ENCODE measurements around the gene ADCY1. TPM values are rescaled to one million over a fixed set of nuclear protein-coding genes. Genes with fewer than 3 reads are reported as not detected.

ADCY1 gene
- total RNA-seq, 1 donor from 2014 or later = 9.8 TPM

DNA sequence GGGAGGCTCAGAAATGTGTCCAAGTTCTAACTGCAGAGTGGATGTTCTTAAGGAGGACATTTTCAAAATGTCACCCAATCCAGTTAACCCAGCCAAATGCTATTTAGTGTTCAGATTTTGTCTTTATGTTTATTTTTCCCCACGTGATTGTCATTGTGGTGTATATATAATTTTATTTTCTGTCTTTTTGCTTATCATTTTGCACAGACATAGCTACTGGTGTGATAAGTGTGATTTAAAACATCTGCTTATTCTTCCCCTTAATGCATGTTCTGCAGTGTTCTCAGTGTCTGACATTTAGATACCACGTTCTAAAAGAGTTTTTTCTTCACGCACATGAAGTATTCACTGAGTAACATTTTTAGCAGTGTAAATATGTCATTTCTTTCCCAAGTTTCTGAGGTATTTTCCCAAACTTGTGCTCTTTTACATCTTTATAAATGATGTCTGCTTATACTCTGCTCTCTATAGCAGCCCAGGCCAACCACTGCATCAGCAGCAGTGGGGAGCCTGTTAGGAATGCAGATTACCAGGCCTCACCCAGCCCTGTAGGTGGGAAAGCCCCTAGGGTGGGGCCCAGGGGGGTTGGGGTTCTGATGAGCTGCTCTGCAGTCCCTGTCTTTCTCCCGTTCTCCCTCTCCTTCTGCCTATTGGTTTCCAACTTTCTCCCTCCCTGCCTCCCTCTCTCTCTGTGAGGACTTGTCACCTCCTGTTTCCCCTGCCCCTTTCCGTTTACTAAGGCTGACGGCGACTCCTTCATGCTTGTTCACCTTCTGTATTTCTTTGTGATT, 20.8 kb downstream of the ADCY1 start:
- DNase-seq = no peak

DNA sequence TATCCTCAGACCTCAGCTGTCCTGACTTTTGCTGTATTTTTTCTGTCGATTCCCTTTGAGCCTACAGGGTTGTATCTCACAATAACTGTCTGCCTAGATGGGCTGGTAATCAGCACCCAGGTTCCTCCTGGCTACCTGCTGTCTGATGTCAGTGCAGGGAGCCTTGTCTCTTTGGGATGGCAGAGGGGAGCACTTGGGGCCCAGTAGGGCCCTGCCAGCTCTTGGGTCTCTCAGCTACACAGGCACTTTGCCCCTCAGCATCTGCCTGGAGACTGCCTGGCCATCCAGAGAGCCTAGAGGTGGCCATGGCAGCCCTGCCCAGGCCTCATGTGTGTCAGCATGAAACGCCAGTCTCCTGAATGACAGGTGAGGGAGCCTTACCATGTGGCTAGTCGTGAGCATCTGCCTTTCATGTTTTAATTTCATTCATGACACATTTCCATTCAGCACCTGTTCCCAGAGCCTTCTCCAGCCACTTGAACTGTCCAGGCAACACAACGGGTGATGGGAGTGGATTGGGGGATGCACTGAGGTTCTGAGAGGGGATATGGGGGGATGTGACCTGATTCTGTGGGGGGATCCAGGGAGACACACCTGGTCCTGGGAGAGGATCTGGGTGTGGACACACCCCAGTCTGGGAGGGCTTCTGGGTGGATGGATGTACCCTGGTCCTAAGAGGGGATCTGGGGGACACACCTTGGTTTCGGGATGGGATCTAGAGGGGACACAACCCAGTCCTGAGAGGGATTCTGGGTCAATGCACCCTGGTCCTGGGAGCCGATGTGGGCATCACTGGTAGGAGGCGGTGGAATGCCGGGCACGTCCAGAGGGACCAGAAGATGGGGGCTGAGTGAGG, 21.9 kb downstream of the ADCY1 start:
- DNase-seq = no peak

DNA sequence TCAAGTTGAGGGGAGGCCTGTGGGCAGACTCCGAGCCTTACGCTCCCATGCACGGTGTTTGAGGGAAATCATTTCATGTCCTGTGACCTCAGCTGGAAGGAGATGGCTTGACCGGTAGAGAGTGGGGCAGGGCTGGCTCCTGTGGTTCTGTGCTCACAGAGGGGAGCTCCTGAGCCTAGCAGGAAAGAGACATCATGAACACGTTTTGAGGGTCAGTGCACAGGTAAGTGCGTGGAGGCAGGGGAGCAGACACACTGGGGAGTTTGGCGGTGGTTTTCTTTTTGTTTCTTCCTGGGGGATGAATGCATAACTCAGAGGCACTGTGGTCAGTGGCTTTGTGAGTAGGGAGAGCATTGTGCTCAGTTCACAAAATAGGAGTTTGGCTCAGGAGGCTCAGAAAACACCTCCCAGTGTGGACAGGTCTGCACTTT, 22.5 kb downstream of the ADCY1 start:
- DNase-seq = no peak

DNA sequence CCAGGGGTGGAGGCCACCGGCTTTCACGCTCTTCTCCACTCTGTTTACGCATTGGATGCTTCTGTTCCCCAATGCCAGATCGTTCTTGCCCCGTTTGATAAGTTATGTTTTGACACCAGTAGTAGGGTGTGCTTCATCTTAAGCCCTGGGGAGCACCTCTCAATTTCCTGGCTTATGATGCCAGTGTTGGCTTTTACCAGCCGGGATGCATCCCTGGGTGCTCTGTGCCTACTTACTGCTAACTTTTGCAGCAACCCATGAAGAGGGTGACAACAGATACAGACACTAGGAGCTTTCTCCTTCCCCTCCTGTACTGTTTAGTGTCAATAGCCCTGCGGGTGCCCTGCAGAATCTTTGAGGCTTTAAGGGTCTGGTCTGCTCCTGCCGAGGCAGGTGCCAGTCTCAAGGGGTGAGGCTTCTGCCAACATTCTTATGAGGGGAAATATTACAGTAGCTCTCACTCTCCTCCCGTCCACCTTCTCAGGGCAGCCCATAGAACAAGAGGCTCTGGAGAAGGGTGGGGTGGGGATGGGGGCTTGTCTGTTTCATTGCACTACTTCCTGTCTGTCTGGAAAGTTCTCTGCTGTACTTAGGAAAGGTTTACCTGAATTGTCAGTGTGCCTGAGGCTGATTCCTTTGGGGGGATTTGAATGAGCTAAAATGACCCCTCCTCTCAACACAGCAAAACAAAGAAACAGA, 23.3 kb downstream of the ADCY1 start:
- DNase-seq = no peak

DNA sequence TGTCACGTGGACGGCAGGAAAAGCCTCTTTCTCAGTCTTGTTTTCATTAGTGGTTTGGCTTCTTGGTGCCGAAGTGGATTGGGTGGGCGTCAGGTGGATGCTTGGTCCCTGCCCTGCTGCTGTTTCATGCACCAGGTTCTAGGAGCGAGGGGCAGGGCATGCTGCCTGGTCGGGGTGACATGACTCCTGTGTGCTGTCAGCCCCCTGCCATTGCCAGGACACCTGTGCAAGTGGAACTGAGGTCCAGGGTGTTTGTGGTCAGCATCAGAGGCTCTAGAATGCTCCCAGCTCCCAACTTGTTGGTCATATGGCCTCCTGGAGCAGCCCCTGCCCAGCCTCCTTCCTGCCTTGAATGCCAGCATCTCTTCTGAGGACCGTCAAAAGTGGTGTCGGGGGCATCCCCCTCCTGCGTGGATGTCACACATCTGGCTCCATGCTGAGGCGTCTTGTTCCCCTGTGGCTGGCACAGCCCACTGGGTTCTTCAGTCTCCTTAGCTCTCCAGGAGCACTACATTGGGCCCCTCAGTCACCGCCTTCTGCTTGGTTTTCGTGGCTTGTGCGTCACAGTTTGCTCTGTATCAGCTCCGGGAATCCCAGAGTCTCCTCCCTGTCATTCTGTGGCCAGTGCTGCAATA, 24.8 kb downstream of the ADCY1 start:
- no peak for DNase-seq

DNA sequence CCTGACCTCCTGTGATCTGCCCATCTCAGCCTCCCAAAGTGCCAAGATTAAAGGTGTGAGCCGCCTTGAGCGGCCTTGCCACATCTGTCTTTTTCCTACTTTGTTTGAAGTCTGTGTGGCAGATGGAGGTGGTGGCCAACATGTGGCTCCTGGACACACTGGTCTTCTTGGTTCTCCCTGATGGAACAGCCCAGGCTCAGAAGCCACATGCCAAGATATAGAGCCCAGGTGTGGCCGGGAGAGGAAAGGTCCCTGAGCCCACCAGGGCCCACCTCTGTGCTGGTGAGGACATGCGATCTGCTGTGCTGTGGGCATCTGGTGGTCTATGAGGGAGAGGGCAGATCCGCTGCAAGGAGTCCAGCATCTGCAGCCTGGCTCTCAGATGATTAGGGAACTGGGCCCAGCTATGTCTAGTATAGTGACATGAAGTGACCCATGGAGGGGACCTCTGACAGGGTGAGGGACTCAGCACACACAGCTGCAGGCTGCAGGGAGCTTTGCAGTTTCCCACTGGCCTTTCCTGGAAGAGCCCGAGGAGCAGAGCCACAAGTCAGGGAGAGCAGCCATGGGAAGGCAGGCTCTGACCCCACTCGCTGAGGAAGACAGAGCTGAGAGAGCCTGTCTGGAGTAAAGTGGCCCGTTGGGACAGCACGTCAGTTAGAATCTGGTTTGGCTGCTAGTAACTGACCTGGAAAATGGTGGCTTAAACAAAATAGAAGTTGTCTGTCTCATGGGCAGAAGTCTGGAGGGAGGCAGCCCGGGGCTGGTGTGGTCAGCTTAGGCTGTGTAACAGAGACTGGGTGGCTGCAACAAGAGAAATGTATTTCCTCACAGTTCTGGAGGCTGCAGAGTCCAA, 25.9 kb downstream of the ADCY1 start:
- DNase-seq = no peak

DNA sequence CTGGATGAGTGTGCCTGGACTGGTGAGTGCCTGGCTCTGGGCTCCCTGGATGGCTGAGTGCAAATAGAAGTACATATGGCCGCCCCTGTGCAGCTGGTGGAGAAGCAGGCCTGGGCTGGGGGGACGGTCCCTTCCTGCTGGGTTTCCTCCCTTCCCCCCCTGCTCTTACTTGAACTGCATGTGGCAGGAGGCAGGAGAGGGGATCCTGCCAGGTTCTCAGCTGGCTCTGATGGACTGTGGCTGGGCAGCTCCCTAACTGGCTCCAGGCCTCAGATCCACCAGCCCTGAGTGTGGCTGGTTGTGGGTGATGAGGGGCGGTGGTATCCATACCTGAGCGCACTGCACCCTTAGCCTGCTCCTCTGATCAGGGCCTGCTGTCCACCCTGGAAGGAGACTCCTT, 26.9 kb downstream of the ADCY1 start:
- no peak for DNase-seq

DNA sequence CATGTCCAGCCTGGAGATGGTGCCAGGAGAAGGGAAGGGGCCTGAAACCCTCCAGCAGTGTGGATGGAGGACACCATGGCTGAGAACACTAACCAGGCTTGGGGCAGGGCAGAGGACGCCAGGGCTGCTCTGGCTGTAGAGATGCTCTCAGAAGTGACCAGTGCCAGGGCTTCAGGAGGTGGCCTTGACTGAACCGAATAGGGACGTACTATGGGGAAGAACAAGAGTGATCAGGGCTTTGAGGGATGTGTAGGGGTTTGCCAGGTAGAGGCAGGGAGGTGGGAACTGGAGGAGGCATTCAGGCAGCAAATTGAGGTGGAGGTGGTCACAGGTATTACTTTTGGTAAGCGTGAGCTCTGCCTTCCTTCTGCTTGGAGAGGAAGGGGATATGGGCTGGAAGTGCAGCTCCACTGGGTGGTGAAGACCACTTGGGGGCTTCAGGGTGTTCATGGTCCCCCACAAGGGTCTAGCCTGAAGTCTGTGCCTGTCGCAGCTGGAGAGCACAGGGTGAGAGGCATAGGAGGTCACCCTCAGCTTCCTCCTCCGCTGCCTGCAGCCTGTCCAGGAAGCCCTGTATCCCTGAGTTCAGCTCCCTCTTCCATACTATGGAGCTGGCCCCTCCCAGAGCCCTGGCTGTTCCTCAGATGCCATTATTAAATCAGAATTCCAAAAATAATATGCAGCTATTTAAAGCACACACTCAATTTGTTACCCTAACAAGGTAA, 27.8 kb downstream of the ADCY1 start:
- DNase-seq = no peak

DNA sequence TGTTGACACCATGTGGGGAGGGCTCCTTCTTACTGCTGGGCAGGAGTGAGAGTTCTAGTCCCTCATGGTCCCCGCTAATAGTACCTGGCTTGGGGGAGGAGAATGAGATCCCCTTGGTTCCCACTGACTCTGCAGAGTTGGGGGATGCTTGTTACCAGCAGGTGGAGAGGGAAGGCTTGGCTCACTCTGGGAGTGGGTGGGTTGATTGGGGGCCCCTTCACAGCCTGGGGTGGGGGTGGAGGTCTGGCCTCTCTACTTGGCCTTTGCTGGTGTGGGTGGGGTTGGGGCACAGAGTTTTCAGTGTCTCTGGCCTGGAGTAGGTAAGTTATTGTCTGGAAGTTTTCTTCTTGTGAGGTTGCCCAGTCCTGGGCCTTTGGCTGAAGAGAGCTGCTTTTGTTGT, 31.9 kb downstream of the ADCY1 start:
- DNase-seq = no peak

DNA sequence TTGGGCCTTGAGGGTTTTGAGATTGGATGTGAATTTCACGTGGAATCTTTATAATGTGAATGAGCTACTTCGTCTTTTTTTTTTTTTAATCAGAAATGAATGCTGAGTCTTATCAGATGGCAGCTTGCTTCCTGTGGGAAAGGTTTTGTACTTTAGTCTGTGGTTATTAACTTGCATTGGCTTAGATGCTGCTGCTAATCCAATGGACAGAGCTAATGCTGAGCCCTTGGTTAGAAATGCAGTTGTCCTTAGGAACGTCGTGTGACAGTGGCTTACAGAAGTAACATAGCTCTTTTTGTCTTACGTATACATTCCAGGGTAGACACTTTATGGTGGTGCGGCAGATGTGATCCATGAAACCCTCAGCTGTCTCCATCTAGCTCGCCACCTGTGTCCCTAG, 32.8 kb downstream of the ADCY1 start:
- DNase-seq = no peak

DNA sequence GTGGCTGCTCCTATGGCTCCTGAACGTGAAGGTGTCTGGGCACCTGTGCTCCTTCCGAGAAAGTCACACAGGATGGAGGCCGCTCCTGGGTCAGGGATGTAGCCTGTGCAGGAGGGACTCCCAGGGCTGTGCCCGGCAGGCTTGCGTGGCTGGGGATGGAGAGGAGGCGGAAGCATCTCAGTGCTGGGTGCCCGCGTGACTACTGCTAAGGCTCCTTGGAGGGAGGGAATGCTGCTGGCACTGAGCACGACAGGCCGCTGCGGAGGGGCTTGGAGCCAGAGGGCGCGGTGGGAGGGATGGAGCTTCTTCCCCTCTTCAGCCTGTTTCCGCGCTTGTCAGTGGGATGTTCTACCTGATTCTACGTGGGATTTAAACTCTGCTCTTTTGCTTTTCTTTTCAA, 35.0 kb downstream of the ADCY1 start:
- DNase-seq = no peak

DNA sequence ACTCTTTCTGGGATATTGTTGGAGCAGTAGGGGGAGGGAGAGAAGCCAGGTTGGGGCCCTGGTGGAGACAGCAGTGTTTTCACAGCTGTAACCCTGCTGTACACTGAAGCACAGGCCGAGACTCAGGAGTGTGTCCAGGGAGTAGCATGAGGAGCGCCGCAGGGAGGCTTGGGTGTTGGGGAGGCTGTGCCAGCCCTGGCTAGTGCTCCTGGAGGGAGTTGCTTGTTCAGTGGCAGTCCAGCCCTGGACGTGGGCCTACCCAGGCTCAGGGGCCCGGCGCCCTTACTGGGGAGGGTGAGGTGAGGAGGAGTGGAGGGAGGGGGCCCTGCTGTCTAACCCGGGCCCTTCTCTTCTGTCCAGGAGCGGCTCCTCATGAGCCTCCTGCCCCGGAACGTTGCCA, 35.9 kb downstream of the ADCY1 start:
- no peak for DNase-seq

DNA sequence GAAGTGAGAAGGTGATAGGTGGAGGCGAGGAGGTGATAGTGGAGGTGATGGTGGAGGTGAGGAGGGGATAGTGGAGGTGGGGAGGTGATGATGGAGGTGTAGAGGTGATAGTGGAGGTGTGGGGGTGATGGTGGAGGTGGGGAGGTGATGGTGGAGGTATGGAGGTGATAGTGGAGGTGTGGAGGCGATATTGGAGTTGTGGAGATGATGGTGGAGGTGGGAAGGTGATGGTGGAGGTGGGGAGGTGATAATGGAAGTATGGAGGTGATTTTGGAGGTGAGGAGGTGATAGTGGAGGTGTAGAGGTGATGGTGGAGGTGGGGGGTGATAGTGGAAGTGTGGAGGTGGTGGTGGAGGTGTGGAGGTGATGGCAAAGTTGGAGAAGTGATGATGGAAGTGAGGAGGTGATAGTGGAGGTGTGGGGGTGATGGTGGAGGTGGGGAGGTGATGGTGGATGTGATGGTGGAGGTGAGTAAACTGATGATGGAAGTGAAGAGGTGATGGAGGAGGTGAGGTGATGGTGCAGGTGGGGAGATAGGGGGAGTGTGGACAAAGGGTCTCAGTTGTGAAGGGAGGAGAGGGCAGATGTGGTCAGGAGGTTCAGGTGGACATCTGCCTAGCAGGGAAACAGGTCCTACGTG, 36.6 kb downstream of the ADCY1 start:
- no peak for DNase-seq

DNA sequence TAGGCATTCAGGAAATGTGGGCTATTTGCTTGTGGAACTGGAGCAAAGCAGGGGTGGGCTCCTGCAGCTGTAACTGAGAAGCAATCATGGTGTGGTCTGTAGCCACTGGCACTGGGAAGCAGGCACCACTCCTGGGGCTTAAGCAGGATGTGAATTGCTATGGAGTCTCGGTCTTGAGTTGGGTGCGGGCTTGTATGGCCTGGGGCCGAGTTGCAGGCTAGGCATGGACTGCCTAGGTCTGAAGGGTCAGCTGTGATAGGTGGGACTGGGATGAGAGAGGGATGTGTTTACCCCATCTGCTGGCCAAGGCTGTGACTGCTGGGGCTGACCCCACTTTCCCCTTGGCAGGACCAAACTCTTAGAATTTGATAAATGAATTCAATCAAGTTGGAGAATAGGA, 43.0 kb downstream of the ADCY1 start:
- no peak for DNase-seq

DNA sequence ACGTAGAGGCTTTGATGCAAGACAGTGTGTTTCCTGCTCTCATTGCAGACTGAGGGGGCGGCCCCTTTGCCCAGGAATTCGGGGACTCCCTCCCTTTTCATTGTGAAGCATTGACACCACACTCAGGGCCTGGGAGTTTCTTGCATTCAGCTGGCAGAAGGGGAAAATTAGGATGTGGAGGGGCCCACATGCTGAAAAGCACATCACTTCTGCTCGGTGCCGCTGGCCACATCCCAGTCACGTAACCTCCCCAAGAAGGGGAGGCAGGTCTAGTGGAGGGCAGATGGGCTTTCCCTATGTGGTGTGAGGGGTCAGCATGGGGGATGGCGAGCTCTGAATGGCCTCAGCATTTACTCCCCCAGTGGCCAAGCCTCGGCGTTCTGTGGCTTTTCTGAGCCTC, 47.9 kb downstream of the ADCY1 start:
- DNase-seq = no peak

DNA sequence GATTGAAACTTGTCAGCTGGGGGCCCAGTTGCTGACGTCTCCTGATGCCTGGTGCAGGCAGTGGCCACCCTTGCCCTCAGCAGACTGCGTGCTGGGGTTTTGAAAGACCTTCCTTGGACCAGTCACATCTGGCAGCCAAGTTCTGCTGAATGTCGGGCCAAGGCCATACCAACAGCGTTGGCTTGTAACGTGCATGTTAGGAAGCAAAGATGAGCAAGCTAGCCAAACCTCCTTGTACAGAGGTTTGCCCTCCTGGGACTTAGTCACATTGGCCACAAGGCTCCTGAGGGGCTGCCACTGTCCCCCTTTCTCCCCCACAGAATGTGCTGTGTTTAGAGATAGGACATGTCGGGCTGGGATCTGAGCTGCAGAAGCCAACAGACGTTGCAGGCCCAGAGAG, 49.0 kb downstream of the ADCY1 start:
- DNase-seq = no peak

DNA sequence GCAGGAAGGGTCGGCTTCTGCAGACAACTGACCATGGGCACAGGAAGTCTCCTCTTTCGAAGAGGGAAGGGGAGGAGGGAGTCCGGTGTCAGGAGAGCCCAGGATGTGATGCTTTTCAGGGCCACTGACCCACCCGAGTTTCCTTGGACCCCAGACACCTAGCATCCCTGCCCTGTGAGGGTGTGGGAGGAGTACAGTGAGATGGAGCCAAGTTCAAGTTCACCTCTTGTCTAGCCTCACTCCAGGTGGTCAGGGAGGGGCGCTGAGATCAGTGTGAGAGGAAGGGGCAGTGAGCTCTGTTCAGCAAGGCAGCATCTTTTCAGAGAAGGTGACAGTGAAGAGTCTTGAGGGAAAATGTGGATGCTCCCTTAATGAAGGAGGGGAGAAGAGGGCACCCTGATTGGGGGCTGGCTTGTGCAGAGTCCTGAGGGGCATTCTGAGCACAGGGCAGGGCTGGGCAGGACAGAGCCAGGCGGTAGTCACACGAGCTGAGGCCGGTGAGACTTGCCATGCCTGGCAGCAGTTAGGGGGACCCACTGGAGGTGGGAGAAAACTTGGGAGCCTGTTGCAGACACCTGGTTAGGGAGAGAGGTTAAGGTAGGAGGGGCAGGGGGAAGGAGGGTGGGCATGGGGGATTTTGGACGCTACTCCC, 49.7 kb downstream of the ADCY1 start:
- no peak for DNase-seq

DNA sequence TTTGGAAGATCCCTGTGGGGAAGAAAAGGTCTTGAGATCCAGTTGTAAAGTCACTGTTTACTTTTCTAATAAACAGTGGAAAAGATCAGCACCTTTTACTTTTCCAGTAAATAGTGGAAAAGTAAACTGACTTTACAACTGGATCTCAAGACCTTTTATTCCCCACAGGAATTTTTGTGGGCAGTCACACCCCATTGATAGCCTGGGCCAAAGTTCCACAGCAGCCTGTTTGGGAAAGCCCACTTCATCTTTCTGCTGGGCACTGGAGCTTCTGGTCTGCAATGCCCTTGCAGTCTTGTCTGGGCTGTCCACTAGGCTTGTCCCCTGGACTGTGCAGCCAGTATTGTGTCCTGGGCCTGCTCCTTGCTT, 50.2 kb downstream of the ADCY1 start:
- no peak for DNase-seq

DNA sequence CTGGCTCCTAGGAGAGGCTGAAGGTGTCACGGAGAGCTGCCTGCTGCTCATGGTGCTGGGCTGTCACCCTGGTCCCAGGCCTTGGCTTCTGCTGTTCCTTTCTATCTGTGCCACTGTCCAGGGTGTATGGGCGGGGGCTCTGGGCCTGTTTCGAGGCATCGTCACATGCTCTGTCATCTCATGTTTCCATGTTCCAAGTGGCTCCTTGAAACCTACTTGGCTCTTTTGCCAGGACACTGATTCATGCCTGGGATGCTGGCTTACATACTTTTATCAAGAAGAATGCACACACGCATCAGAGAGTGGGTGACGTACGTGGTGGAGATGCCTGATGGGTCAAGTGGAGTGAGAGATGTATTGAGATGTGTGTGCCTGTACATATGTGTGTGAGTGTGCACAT, 50.9 kb downstream of the ADCY1 start:
- no peak for DNase-seq
